Iris pigment epithelial cell (primary cell): ENCODE results near the gene FOXD3.

Experiments used
- DNase-seq: peaks from one replicate; pipeline ENCODE4 v3.0.0-alpha.2; 2011; ENCODE audit warnings: low read depth

The FOXD3 gene

DNA sequence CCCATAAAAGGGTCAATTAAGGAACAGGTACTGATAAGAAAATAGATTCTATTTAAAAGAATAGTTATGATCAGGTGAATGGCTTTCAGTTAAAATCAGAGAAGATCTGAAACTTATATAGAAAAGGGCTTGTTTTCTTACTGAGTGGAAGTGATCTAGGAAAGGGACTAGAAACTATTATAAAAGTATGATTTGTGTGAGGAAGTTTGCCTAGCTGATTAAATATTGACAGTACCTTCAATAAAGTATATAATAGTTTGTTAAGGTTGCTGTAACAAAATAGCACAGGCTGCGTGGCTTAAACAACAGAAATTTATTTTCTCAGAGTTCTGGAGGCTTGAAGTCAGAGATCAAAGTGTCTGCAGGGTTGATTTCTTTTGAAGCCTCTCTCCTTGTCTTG is 39.7 kb downstream of the FOXD3 start:
- no peak for DNase-seq

DNA sequence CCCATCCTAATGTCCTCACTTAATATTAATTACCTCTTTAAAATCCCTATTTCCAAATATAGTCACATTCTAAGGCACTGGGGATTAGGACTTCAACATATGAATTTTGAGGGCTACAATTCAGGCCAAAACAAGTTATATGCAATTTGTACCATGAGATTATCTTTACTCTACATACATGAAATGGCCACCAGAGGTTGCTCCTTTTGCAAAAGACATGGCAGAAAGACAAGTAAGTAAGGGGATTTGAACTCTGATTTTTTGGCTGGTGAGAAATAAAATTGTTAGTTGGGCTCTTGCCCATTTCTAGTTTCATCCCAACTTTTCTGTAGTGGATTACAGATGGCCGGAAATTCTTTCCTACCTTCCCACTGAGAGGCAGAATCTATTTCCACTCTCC is 40.2 kb downstream of the FOXD3 start:
- DNase-seq: no peak

DNA sequence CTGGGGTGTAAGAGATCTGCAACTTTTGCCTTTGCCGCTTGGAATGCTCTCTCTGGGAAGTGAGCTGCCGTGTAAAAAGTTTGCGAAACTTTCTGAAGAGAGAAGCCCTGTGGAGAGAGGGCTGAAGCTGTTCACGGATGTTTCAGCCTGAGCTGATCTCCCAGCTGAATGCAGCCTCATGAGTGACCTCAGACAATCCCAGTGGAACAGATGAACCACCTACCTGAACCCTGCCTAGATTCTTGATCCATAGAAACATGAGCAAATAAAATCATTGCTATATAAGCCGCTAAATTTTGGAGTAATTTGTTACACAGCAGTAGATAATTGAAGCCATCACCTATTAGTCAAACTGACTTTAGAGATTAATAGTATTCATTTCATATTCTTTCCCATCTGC is 40.6 kb downstream of the FOXD3 start:
- DNase-seq: no peak

DNA sequence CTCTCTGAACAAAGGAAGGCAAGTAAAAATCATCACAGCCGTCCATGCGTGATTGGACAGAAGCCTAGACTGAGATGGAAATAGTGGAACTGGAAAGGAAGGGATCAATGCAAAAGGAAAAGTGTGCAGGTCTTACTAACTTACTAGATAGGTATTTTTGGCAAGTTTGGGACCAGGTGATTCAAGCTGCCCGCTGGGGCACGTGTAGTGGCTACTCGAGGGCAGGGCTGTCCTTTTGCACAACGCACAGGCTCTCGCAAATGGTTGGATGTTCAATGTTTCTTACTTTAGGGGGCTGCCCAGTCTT is 44.5 kb downstream of the FOXD3 start:
- DNase-seq: no peak

DNA sequence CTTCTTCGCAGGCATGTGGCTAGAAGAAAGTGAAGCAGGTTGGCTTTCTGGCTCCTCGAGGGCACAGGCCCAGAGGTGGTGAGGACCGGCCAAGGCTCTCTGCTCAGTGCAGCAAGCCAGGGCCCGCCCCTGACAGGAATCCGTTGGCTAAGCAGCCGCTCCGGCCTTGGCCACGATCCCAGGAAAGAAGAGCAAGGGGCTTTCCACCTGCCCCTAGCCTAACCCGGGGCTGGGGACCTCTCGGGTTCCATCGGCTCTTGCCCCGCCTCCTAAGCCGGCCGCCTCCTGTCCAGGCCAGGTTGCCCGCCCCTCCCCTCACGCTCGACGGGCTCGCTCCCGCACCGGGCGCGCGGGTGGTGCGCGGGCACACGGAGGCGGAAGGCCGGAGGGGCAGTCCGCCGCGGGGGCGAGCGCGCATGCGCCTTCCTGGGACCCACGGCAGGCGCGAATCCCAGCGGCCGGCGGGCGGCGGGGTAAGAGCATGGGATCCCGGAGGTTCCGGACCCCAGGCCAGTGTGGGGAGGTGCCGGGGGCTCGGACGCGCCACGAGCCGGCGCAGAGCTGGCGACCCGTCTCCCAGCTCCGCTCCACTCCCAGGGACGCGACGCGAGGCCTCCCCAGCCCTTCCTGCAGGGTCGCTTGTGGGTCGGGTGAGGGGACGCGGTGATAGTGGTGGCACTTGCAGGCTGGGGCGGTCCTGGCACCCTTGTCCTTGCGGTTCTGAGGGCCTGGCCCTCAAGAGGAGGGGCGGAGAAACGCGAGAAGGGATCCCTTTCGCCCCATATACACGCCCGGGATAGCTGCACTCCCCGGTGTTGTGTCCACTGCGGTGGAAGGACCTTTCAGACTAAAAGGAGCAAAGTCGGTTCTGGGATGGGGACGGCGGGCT is 45.1 kb downstream of the FOXD3 start, which contains the start of gene ALG6:
TSS of gene ALG6 (plus strand) at position 413 of the 889 bp plus-strand sequence. CDS start 3,351 bp downstream, outside the sequence.
- peak; percentile 92 for DNase-seq

DNA sequence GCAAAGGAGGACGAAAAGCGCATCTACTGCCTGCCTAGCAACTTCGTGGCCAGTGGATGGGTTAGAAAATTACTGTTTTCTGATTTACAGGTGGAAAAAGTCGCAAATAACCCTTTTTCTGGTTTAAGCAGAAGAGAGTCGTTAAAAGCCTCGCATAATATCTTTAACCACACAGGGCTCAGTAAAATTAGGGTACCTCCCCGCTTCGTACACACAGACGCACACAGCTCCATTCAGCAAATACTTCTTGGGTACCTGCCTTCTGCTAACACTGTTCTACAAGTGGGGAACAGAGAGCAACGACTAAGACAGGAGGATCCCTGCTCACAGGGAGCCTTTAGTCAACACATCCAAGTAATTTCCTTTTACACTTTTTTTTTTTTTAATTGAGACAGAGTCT is 45.8 kb downstream of the FOXD3 start:
- peak; percentile 11 for DNase-seq
